ENCODE data around the gene MYO1B. TPM values are rescaled to one million over a fixed set of nuclear protein-coding genes. Genes with fewer than 3 reads are reported as not detected.

MYO1B gene
- total and polyA plus RNA-seq, 2 of the 8 experiments (the other 6 are each of a cell fraction or from before 2014, with no cell fraction given), result 15.5 to 61.2 TPM

- no peak overlapping the region for H3K9ac ChIP-seq (replicated peaks in 1 of 4; ENCODE audit: extremely low read depth in 1 of 4, low read depth in 3 of 4, low read length in 3 of 4)
- no peaks in the 10 kb centered on the region for H3K4me1 ChIP-seq (replicated peaks in 1 of 4; ENCODE audit: control insufficient read depth in 3 of 4, insufficient read depth in 4 of 4, low read length in 3 of 4)
- H3K9me3 ChIP-seq (ENCODE audit: insufficient read depth in 2 of 2, low read depth in 1 of 2, low read length in 1 of 2), result no peaks in the 10 kb centered on the region
- H2BK120ac ChIP-seq (replicated peaks; ENCODE audit: low read depth, low read length), result no peak overlapping the region
- no peaks in the 10 kb centered on the region for H3K79me2 ChIP-seq (ENCODE audit: control insufficient read depth in 1 of 2, insufficient read depth in 2 of 2, low read length in 2 of 2)
- DNase-seq (ENCODE audit: low read depth in 1 of 2, low spot score in 2 of 2) (no peak), FAIRE-seq (no peak)
- H3K56ac ChIP-seq (replicated peaks; ENCODE audit: insufficient read length, low read depth, low read length), result no peak overlapping the region
- ChIA-PET POLR2A (ENCODE audit: partially characterized antibody) (no interaction called here), CTCF (ENCODE audit: partially characterized antibody) (no interaction called here)
- no peak overlapping the region for H4K5ac ChIP-seq (ENCODE audit: insufficient read length, low read depth, low read length)
- no peak overlapping the region for H3K23ac ChIP-seq (ENCODE audit: insufficient read length)
- H2BK12ac ChIP-seq (ENCODE audit: low read depth, low read length), result no peak overlapping the region
- no peak overlapping the region for H3K4me3 ChIP-seq (ENCODE audit: extremely low read depth in 1 of 4, insufficient read depth in 2 of 4, low read depth in 3 of 4, low read length in 4 of 4)
- no peak overlapping the region for H4K91ac ChIP-seq (replicated peaks; ENCODE audit: insufficient read length, low read length)
- H4K8ac ChIP-seq (ENCODE audit: extremely low read depth, insufficient read depth, low read length), result no peak overlapping the region
- H3K27ac ChIP-seq (ENCODE audit: low read depth, low read length), result no peak overlapping the region
- no peaks in the 10 kb centered on the region for H3K36me3 ChIP-seq (ENCODE audit: control insufficient read depth in 2 of 4, insufficient read depth in 4 of 4, low read length in 3 of 4)
- H3K18ac ChIP-seq (ENCODE audit: extremely low read depth, low read length), result no peak overlapping the region
- no peak overlapping the region for H2BK20ac ChIP-seq (ENCODE audit: low read length)
- H2AFZ ChIP-seq (ENCODE audit: low read length), result no peak overlapping the region
- no peak overlapping the region for H3K4me2 ChIP-seq (ENCODE audit: insufficient read depth in 1 of 2, low read depth in 2 of 2, low read length in 2 of 2)
- TF ChIP-seq SIN3A (conservative IDR thresholded peaks at IDR 0.05 in 1 of 2, IDR thresholded peaks at IDR 0.05 in 1 of 2; ENCODE audit: low read depth in 1 of 2, low read length in 2 of 2) (no peak), SP2 (IDR thresholded peaks at IDR 0.05; ENCODE audit: low read length) (no peak), CTBP2 (IDR thresholded peaks at IDR 0.05; ENCODE audit: borderline replicate concordance, insufficient read depth, insufficient read length, low read length) (no peak), EGR1 (IDR thresholded peaks at IDR 0.05; ENCODE audit: borderline replicate concordance, low read depth, low read length) (no peak)
- H2BK15ac ChIP-seq (ENCODE audit: low read length), result no peak overlapping the region
- no peaks in the 10 kb centered on the region; the same call in 1 of the 2 replicates for H3K79me1 ChIP-seq (ENCODE audit: low read depth, low read length)
- no peaks in the 10 kb centered on the region for H4K20me1 ChIP-seq (replicated peaks in 1 of 2; ENCODE audit: control insufficient read depth in 1 of 2, insufficient read depth in 2 of 2, low read length in 2 of 2)
- H2AK5ac ChIP-seq (ENCODE audit: low read depth, low read length), result no peak overlapping the region
- 91% methylated on average over 6 of the region's 6 CpGs; no CpG with 5 or more reads in 1 of the 2 experiments for WGBS, 2 experiments (ENCODE audit: extremely low coverage in 1 of 2, insufficient coverage in 1 of 2, insufficient read length in 1 of 2, insufficient replicate concordance in 2 of 2, low coverage in 1 of 2, low lambda C conversion rate in 2 of 2, missing lambda C conversion rate in 1 of 2)
- no peak overlapping the region for H3K14ac ChIP-seq (ENCODE audit: insufficient read length)
- H2BK5ac ChIP-seq (ENCODE audit: low read depth, low read length), result no peak overlapping the region
- H3K4ac ChIP-seq (replicated peaks; ENCODE audit: insufficient read length, low read depth, low read length), result no peak overlapping the region
- H3K27me3 ChIP-seq (replicated peaks in 1 of 4; ENCODE audit: control insufficient read depth in 3 of 4, extremely low read depth in 1 of 4, insufficient read depth in 3 of 4, low read length in 3 of 4), result no peaks in the 10 kb centered on the region
- H3K23me2 ChIP-seq (ENCODE audit: low read depth, low read length), result no peaks in the 10 kb centered on the region
Measured at GRCh38 chr2:191436368-191437055, 191.3 kb downstream of the MYO1B start.

Measured in H1 (cell line).